IMR-90 (cell line): ENCODE data around the gene ISM2. TPM values are rescaled to one million over a fixed set of nuclear protein-coding genes. Genes with fewer than 3 reads are reported as not detected.

Experiments
- ATAC-seq: fragments of 200-7000 bp; cut with Tn5 transposase; 2 replicates; pipeline ENCODE4 v1.9.1; 2020; ENCODE audit warnings: low read depth, mild to moderate bottlenecking, moderate library complexity
- BruUV-seq: library from RNA; stranded (reverse); fragments of 400-500 nt; replicated peaks from 2 replicates; lab custom pipeline; 2021; lab: Mats Ljungman, UMichigan
- CTCF ChIA-PET: fragments of 300-600 bp; formaldehyde crosslinking; extraction: SDS; loops from one replicate; lab custom pipeline; 2021; ENCODE audit warnings: antibody characterized with exemption; lab: Yijun Ruan, JAX
- POLR2A ChIA-PET: fragments of 300-600 bp; sonication (Branson Sonifier 250); formaldehyde crosslinking; loops from one replicate; lab custom pipeline; 2022; ENCODE audit warnings: antibody characterized with exemption; ENCODE audit not compliant: unreplicated experiment; lab: Charles Lee
- DNase-seq: peaks from one replicate; pipeline ENCODE4 v3.0.0; 2013
- H2AFZ ChIP-seq: replicated peaks from 2 replicates; pipeline ENCODE3; 2013; ENCODE audit warnings: low read length, mild to moderate bottlenecking; ENCODE audit not compliant: poor library complexity
- H2AK5ac ChIP-seq: 2 replicates; pipeline ENCODE4 v1.6.1; 2013; ENCODE audit warnings: low read depth, low read length, inconsistent platforms
- H2AK9ac ChIP-seq: replicated peaks from 2 replicates; pipeline ENCODE3; 2013; ENCODE audit warnings: mild to moderate bottlenecking, low read depth, low read length, moderate library complexity; ENCODE audit not compliant: poor library complexity
- H2BK120ac ChIP-seq: 2 replicates; pipeline ENCODE4 v1.6.1; 2013; ENCODE audit warnings: low read depth, low read length, inconsistent platforms
- H2BK15ac ChIP-seq: 3 replicates; pipeline ENCODE4 v1.6.1; 2013; ENCODE audit warnings: low read depth, low read length, inconsistent platforms
- H2BK20ac ChIP-seq: 2 replicates; pipeline ENCODE4 v1.6.1; 2013; ENCODE audit warnings: low read depth, mild to moderate bottlenecking, inconsistent platforms, low read length, moderate library complexity
- H2BK5ac ChIP-seq: 2 replicates; pipeline ENCODE4 v1.6.1; 2013; ENCODE audit warnings: mild to moderate bottlenecking, low read depth, low read length, inconsistent platforms; ENCODE audit not compliant: poor library complexity, severe bottlenecking
- H3K14ac ChIP-seq: replicated peaks from 2 replicates; pipeline ENCODE4 v1.6.1; 2013; ENCODE audit warnings: low read depth, low read length, inconsistent platforms
- H3K18ac ChIP-seq: 2 replicates; pipeline ENCODE4 v1.6.1; 2013; ENCODE audit warnings: low read depth, low read length, control low read depth
- H3K23ac ChIP-seq: 2 replicates; pipeline ENCODE4 v1.6.1; 2013; ENCODE audit warnings: low read depth, low read length, inconsistent platforms
- H3K27ac ChIP-seq: 2 replicates; pipeline ENCODE4 v1.5.1; 2013; ENCODE audit warnings: mild to moderate bottlenecking, control low read depth, low read length; ENCODE audit not compliant: insufficient read depth
- H3K27me3 ChIP-seq: 2 replicates; pipeline ENCODE4 v1.6.1; 2013; ENCODE audit warnings: low read length; ENCODE audit not compliant: control insufficient read depth, insufficient read depth
- H3K36me3 ChIP-seq: 2 replicates; pipeline ENCODE4 v1.6.1; 2013; ENCODE audit warnings: low read length, mixed read lengths; ENCODE audit not compliant: control insufficient read depth, insufficient read depth
- H3K4ac ChIP-seq: 2 replicates; pipeline ENCODE4 v1.6.1; 2013; ENCODE audit warnings: low read depth, low read length, inconsistent platforms
- H3K4me1 ChIP-seq: 2 replicates; pipeline ENCODE4 v1.6.1; 2013; ENCODE audit warnings: low read length, mixed read lengths; ENCODE audit not compliant: control insufficient read depth, insufficient read depth
- H3K4me2 ChIP-seq: 2 replicates; pipeline ENCODE4 v1.6.1; 2013; ENCODE audit warnings: low read depth, mild to moderate bottlenecking, control low read depth, low read length, moderate library complexity
- H3K4me3 ChIP-seq: 2 replicates; pipeline ENCODE4 v1.5.1; 2013; ENCODE audit warnings: low read depth, mild to moderate bottlenecking, control low read depth, low read length, moderate library complexity; ENCODE audit not compliant: insufficient read depth
- H3K56ac ChIP-seq: 2 replicates; pipeline ENCODE4 v1.6.1; 2013; ENCODE audit warnings: low read length, inconsistent platforms; ENCODE audit not compliant: insufficient read depth; ENCODE audit errors: extremely low read depth
- H3K79me1 ChIP-seq, 2 experiments: 2 replicates each; pipeline ENCODE4 v1.6.1; 2013; ENCODE audit warnings: low read length in 2 of 2, inconsistent platforms in 1 of 2, low read depth in 1 of 2
- H3K9ac ChIP-seq: 2 replicates; pipeline ENCODE4 v1.6.1; 2013; ENCODE audit warnings: low read depth, low read length, control low read depth
- H3K9me1 ChIP-seq: 2 replicates; pipeline ENCODE4 v1.6.1; 2013; ENCODE audit warnings: low read length, inconsistent platforms; ENCODE audit not compliant: insufficient read depth
- H3K9me3 ChIP-seq: 2 replicates; pipeline ENCODE4 v1.6.1; 2013; ENCODE audit warnings: low read length; ENCODE audit not compliant: control insufficient read depth, insufficient read depth
- H4K20me1 ChIP-seq: 2 replicates; pipeline ENCODE4 v1.6.1; 2013; ENCODE audit warnings: low read length, inconsistent platforms; ENCODE audit not compliant: insufficient read depth
- H4K5ac ChIP-seq: 2 replicates; pipeline ENCODE4 v1.6.1; 2013; ENCODE audit warnings: mild to moderate bottlenecking, low read depth, low read length, control low read depth
- H4K8ac ChIP-seq, 2 experiments: 2 replicates each; pipeline ENCODE4 v1.6.1; 2013; ENCODE audit warnings: low read depth in 2 of 2, low read length in 2 of 2, control low read depth in 1 of 2, inconsistent platforms in 1 of 2
- H4K91ac ChIP-seq: 2 replicates; pipeline ENCODE4 v1.6.1; 2013; ENCODE audit warnings: low read depth, low read length, inconsistent platforms; ENCODE audit not compliant: insufficient read depth
- CEBPB ChIP-seq: IDR thresholded peaks from 2 replicates; pipeline ENCODE4 v1.6.1; 2012; ENCODE audit warnings: low read depth, low read length, improper control_type of control experiment
- FOS ChIP-seq: fragments of 150-350 bp; IDR thresholded peaks from 2 replicates; pipeline ENCODE4 v1.6.1; 2016; ENCODE audit warnings: low read depth, low read length
- WGBS, 2 experiments: methylation state at CpG; one replicate each; pipeline versions ENCODE4 v1.1.5 to v1.1.7; 2013; ENCODE audit warnings: missing lambda C conversion rate in 2 of 2; ENCODE audit not compliant: insufficient read length in 1 of 2; ENCODE audit errors: extremely low coverage in 2 of 2; 5-methylcytosine and 5-hydroxymethylcytosine counted together
- dilution Hi-C: fragments of 300-500 bp; cut with HindIII; formaldehyde crosslinking; loops from one replicate; pipeline ENCODE4 v1.14.3; 2018; ENCODE audit warnings: low sequenced_read_pairs; ENCODE audit not compliant: unreplicated experiment
- in situ Hi-C: fragments of 300-500 bp; cut with MboI; formaldehyde crosslinking; loops from 3 replicates; pipeline ENCODE4 v1.14.3; 2019; ENCODE audit warnings: low sequenced_read_pairs, inconsistent platforms, mixed read lengths
- intact Hi-C: fragments of 100-400 bp; cut with micrococcal nuclease; formaldehyde crosslinking; loops from 2 replicates; pipeline ENCODE4 v1.10.0; 2022
- polyA plus RNA-seq, 3 experiments: library from polyadenylated mRNA; depleted of rRNA; stranded (reverse); fragments of >200 nt; gene quantifications; 2 replicates each; pipeline ENCODE4 v1.2.3, GENCODE V29; 2012; ENCODE audit warnings: low replicate concordance in 1 of 3
- total RNA-seq: library from RNA; depleted of rRNA; stranded (reverse); fragments of >200 nt; gene quantifications from 2 replicates; pipeline ENCODE4 v1.2.3, GENCODE V29; 2012

The ISM2 gene
- total and polyA plus RNA-seq, 2 of the 4 experiments (the other 2 are of a cell fraction): under 0.01 to 0.12 TPM

- Histone ChIP-seq H3K9me1 (no peaks in the 10 kb centered on the region), H3K4me2 (no peak overlapping the region), H3K4ac (no peak overlapping the region), H2AK9ac (peak overlapping the region; percentile 25), H2AFZ (no peak overlapping the region), H4K20me1 (no peaks in the 10 kb centered on the region), H3K14ac (no peak overlapping the region), H3K4me3 (no peak overlapping the region), H3K27me3 (no peaks in the 10 kb centered on the region), H2AK5ac (no peak overlapping the region), H3K18ac (no peak overlapping the region), H2BK15ac (no peak overlapping the region), H2BK20ac (no peak overlapping the region), H2BK120ac (no peak overlapping the region), H2BK5ac (peak overlapping the region; percentile 7), H3K36me3 (peaks cover 21% of the 10 kb centered on the region), H3K79me1 (peaks cover 20 to 35% of the 10 kb centered on the region in 2 experiments), H4K91ac (no peak overlapping the region), H3K4me1 (peaks cover 8% of the 10 kb centered on the region; the same call in 1 of the 2 replicates), H3K9ac (no peak overlapping the region), H4K8ac (no peak overlapping the region), H4K5ac (no peak overlapping the region), H3K27ac (no peak overlapping the region), H3K23ac (no peak overlapping the region), H3K9me3 (no peaks in the 10 kb centered on the region), H3K56ac (no peak overlapping the region)
- POLR2A ChIA-PET: interaction anchor here (1.2 kb wide), 1 partner anchor 64 kb away, joined by 4 read pairs; no protein-coding TSS in a partner anchor
- TF ChIP-seq FOS (no peak), CEBPB (peak; percentile 47)
- intact Hi-C loops (no loop called here), in situ Hi-C loops (loop anchor here (10.0 kb wide), 1 partner anchor 249 kb away; no protein-coding TSS in a partner anchor), dilution Hi-C loops (no loop called here)
- DNase-seq: peak; percentile 24
- BruUV-seq: no TSS peak
- ATAC-seq: peak; percentile 65
- WGBS, 2 experiments: no CpG with 5 or more reads among the region's 3 CpGs
- CTCF ChIA-PET: interaction anchor here (1.0 kb wide), 1 partner anchor 85 kb away, joined by 3 read pairs; no protein-coding TSS in a partner anchor
Measured at GRCh38 chr14:77543637-77544334, 45.2 kb upstream of the ISM2 start.
